Sigmoid colon (tissue), 4 donors: Measurements from ENCODE around the gene BCAR3.

Source experiments
- CTCF ChIP-seq, 4 experiments: fragments of 450-650 bp in 3 of 4; fragments of 200-600 bp in 1 of 4; IDR thresholded peaks; one replicate each; pipeline ENCODE4 v1.5.1; 2016 to 2019; ENCODE audit warnings: antibody characterized with exemption in 4 of 4, mild to moderate bottlenecking in 3 of 4, moderate library complexity in 2 of 4
- EP300 ChIP-seq, 4 donors: sonication (generic); formaldehyde crosslinking; IDR thresholded peaks; one replicate each; pipeline ENCODE4 v1.6.1; 2017; ENCODE audit warnings: antibody characterized with exemption in 4 of 4
- POLR2A ChIP-seq, 2 donors: fragments of 450-650 bp; IDR thresholded peaks; one replicate each; pipeline ENCODE4 v1.6.1; 2016; ENCODE audit warnings: antibody characterized with exemption in 2 of 2, mild to moderate bottlenecking in 2 of 2, moderate library complexity in 2 of 2

DNA sequence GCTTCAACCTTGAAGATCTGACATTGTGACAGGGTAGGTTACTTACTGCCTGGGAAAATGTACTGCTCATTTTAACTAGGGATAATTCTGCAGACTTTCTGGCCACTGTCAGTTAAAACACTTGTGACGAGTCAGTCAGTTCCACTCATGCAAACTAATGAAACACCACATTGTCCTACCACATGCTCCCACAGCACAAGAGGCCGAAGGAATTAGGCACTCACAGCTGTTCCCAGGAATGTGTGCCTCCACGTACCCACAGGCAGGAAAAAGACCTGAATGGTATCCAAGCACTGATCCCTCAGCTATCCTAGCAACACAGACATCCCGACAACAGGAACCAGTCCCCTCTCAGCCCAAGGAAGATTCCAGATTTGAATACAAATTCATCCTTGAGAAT, 12.3 kb downstream of the BCAR3 start:
- TF ChIP-seq CTCF (IDR thresholded peaks at IDR 0.05): no peak
- no peak for TF ChIP-seq POLR2A (IDR thresholded peaks at IDR 0.05)
- no peak for TF ChIP-seq EP300 (IDR thresholded peaks at IDR 0.05)
